HG03097 (cell line): ENCODE results near the gene CYSRT1.
A peak's percentile ranks its signal among the peaks of the same experiment; 100 is the strongest.
"Not testable (repeated sequence)": the region's sequence is repeated elsewhere in the genome, so short reads cannot be mapped to it uniquely, and the experiment has no call there.

Experiments used
- ATAC-seq: cut with Tn5 transposase; IDR thresholded peaks from one replicate; pipeline ENCODE4 v1.9.1; 2021; ENCODE audit not compliant: unreplicated experiment, low FRiP score

CYSRT1 gene

DNA sequence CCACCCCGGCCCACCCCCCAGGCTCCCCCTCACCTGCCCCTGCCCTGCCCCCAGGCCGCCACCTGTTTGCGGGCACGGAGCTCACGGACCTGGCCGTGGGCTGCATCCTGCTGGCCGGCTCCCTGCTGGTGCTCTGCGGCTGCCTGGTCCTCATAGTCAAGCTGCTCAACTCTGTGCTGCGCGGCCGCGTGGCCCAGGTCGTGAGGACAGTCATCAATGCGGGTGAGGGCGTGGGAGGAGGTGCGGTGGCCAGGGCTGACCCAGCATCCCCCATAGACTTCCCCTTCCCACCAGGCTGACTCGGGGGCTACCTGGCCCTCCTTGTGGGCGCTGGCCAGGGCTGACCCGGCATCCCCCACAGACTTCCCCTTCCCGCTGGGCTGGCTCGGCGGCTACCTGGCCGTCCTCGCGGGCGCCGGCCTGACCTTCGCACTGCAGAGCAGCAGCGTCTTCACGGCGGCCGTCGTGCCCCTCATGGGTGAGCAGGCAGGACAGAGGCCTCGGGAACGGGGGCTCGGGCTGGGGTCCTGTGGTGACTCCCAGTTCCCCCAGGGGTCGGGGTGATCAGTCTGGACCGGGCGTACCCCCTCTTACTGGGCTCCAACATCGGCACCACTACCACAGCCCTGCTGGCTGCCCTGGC is 9.2 kb downstream of the CYSRT1 start:
- no peak for ATAC-seq

DNA sequence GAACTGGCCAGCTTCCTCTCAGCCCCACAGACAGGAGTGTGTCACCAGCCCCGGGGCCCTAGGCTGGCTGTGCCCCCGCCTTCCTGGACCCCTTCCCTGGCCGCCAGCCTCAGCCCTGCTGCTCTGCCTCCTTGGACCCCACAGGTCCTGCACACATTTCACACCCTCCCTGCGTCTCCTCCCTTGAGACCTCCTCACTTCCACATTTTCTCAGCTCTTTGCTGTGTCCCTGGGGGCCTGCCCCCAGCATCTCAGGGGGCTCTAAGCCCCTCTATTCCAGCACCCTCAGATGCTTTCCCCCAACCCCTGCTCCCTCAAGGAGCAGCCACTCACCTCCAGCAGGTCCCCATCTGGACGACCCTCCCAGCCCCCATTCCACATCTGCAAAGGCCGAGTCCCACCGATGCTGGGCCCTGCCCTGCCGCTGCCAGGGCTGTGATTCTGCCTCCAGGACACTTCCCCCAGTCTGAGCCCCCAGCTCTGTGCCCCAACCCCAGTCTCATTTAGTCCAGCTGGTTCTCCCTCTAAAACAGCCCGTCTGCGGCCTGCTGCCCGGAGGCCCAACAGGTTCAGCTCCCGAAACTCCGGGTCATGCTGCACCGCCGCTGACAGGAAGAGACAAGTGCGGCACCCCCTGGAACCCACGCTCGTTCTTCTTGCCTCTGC is 9.9 kb downstream of the CYSRT1 start:
- ATAC-seq = no peak

DNA sequence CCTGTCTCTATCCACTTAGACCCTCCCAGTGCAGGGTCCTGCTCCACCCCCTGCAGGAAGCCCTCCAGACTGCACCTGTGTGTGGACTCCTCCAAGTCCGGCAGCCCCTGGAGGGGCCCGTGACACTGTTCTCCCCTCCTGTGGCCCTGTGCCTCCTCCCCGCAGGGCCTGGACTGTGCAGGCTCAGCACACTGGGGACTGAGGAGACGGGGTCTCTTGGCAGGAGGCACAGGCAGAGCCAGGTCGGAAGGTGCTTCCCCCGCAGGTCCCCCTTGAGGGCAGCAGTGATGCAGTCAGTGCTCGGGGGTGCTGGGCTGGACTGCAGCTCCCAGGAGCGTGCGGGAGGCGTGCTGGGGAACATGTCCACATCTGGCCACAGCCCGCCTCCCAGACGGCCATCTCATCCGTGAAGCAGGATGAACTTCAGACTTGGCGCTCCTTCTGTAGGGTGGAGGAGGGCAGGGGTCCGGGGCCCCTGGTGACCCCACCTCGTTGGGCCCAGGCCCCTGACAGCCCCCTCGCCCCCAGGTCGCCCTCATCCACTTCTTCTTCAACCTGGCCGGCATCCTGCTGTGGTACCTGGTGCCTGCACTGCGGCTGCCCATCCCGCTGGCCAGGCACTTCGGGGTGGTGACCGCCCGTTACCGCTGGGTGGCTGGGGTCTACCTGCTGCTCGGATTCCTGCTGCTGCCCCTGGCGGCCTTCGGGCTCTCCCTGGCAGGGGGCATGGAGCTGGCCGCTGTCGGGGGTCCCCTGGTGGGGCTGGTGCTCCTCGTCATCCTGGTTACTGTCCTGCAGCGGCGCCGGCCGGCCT is 10.7 kb downstream of the CYSRT1 start:
- no peak for ATAC-seq

DNA sequence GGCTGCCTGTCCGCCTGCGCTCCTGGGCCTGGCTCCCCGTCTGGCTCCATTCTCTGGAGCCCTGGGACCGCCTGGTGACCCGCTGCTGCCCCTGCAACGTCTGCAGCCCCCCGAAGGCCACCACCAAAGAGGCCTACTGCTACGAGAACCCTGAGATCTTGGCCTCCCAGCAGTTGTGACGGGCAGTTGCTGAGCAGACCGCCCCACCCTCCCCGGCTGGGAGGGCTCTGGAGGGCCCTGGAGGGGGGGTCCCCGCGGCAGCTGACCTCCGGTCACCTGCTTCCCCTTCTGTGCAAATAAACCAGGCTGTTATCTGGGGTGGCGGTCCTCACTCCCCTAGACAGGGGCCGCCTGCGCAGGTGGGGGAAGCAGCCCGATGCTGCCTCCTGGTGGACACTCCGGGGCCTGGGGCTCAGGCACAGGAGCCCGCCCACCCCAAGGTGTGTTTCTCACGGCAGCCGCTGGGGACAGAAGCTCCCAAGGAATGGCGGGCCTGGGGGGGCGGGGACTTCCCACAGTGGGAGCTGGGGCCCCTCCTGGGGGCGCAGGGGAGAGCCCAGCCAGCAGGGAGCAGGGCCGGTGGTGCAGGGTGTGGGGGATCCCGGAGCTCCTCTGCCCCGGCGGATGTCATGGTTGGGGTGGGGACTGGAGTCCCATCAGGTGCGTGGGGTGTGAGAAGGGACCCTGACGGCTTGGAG is 11.4 kb downstream of the CYSRT1 start:
- ATAC-seq = no peak

DNA sequence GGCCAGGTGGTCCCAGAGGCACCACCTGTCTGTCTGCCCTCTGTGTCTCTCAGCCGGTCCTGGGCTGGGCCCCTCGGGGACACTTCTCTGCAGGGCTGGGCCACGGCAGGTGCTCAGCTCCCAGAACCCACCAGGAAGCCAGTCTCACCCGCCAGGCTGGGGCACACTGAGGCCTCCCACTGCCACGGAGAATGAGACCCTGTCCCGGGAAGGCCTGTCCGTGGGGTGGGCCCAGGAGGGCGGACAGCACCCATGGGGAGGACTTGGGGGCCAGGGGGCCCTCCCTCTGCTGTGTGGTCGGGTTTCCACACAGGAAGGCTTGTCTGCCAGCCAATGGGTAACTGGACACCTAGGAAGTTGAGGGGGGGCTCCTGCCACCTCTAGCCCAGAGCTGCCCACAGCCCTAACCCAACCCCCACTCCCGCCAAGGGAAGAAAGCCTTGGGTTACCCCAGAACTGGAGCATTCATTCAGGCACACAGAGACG is 12.0 kb downstream of the CYSRT1 start:
- no peak for ATAC-seq

DNA sequence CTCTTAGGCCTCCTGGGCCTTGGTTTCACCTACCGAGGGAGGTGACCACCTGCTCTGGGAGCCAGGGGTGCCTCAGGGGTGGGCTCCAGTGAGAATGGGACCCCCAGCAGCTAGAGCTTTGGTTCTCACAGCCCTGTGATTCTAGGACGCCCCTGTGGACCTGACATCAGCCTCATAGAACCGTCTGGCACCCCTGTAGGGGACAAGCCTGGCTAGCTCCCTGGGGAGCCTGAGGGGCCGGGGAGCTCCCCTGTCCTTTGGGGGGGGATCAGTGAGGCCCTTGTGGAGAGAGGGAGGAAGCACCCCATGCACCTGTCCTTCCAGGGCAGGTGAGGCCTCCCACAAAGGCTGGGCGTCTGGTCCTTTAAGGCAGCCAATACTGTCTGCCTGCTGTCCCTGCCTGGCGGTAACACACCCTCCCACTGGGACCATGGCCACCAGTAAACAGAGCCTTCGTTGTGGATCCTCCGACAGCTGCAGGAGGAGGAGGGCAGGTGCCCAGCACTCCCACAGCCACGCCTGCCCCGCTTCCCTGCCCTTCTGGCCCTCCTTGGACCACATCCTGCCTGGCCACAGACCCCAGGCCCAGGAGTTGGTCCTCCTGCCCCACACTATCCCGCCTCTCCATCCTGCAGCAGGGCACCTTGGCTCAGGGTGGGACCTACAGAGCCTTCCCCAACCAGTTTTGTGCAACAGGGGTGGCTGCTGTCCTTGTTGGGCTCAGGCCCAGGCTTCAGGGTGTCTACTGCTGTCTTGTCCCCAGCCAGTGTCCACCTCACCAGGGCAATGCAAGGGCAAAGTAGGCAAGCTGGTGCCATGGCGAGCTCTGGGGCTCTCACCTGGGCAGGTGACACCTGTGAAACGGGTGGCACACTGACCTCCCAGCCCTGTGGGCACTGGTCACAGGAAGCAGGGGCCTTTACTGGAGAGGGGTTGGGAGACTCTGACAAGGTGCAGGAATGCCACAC is 13.1 kb downstream of the CYSRT1 start:
- no peak for ATAC-seq

DNA sequence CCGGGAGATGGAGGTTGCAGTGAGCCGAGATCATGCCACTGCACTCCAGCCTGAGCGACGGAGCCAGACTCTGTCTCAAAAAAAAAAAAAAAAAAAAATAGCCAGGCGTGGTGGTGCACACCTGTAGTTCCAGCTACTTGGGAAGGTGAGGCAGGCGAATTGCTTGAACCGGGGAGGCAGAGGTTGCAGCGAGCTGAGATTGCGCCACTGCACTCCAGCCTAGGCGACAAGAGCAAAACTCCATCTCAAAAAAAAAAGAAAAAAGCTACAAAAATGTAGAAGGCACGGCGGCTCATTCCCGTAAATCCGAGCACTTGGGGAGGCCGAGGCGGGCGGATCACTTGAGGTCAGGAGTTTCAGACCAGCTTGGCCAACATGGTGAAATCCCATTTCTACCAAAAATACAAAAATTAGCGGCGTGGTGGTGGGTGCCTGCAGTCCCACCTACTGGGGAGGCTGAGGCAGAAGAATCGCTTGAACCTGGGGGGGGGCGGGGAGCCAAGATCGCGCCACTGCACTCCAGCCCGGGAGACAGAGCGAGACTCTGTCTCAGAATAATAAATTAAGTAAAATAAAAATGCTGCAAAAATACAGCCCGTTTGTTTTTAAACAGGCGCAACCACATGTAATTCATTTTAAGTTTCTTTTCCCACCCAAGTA is 14.7 kb downstream of the CYSRT1 start:
- not testable (repeated sequence) for ATAC-seq

DNA sequence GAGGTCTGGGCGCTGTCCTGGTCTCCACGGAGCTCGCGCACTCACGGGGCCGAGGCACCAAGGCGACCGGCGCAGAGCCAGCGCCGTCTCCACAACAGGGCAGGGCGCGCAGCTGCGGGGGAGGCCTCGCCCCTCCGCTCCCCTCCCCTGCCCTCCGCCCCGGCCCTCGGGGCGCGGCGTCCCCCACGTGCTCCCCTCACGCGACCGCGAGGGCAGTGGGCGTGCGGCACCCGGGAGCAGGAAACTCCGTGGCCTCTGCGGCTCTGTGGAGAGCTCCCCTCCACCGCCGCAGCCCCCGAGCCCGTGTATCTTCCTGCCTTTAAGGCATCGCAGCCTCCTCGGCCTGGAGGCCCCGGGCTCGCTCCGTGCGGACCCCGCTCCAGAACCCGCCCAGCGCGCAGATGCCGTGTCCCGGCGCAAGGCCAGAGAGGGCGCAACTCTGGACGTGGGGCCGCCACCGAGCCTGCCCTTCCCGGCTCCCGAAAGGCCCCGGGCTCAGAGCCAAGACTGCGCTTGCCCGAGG is 15.4 kb downstream of the CYSRT1 start:
- peak; percentile 28 for ATAC-seq

DNA sequence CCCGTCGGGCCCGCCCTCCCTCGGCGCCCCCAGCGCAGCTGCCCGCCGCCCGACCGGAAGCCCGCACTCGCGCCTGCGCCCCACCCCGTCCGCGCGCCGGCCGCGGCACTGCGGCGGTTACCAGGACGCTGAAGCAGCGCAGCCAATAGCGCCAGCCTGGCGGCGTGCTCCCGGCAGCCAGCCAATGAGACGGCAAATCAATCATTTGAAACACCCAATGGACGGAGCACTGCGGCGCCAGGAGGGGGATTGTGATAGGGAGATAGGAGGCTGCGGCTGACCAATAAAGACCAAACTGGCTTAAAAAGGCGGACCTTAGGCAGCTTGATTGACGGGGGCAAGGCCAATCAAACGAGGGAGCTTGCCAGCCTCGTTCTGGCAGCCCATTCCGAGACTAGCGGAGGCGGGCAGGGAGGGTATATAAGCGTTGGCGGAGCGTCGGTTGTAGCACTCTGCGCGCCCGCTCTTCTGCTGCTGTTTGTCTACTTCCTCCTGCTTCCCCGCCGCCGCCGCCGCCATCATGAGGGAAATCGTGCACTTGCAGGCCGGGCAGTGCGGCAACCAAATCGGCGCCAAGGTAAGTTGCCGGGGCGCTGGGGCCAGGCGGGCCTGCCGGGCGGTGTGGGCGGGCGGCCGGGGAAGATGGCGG is 16.0 kb downstream of the CYSRT1 start, which contains the start of gene TUBB4B:
TSS of gene TUBB4B (plus strand) at position 447 of the 649 bp plus-strand sequence. CDS start at position 521, 74 bp downstream.
- ATAC-seq = peak; percentile 71

DNA sequence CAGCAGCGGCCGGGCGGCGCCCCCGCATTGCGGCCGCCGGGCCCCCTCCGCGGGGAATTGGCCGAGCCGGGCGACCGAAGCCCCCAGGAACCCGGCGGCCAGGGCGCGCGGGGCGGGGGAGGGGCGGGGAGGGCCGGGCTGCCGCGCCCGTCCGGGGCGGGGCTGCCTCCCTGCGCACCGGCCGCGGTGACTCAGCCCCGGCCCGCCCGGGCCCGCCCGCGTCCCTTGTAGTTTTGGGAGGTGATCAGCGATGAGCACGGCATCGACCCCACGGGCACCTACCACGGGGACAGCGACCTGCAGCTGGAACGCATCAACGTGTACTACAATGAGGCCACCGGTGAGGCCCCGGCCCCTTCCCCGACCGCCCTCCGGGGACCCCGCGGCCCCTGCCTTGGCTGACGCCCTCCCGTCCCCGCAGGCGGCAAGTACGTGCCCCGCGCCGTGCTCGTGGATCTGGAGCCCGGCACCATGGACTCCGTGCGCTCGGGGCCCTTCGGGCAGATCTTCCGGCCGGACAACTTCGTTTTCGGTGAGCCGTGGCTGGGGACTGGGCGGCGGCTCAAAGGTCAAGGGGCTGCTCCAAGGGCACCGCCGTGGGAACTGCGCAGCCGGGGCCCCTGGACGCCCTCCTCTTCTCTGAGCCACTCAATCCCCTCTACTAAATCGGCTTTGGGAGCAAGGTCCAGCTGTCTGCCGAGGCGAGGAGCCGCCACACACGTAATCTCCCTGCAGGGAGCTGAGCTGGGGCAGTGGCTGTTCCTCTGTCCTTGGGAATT is 16.7 kb downstream of the CYSRT1 start:
- peak; percentile 4 for ATAC-seq

DNA sequence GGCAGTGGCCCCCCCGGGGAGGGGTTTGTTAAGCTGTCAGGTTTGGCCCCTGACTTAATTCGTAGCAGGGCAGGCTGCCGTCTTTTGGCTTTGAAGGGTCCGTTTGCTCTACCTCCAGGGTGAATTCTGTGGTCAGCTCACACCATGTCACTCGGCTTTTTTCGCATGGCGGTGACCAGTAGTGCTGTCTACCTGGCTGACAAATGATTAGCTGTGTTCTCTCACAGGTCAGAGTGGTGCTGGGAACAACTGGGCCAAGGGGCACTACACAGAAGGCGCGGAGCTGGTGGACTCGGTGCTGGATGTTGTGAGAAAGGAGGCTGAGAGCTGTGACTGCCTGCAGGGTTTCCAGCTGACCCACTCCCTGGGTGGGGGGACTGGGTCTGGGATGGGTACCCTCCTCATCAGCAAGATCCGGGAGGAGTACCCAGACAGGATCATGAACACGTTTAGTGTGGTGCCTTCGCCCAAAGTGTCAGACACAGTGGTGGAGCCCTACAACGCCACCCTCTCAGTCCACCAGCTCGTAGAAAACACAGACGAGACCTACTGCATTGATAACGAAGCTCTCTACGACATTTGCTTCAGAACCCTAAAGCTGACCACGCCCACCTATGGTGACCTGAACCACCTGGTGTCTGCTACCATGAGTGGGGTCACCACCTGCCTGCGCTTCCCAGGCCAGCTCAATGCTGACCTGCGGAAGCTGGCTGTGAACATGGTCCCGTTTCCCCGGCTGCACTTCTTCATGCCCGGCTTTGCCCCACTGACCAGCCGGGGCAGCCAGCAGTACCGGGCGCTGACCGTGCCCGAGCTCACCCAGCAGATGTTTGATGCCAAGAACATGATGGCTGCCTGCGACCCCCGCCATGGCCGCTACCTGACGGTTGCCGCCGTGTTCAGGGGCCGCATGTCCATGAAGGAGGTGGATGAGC is 17.6 kb downstream of the CYSRT1 start:
- no peak for ATAC-seq

DNA sequence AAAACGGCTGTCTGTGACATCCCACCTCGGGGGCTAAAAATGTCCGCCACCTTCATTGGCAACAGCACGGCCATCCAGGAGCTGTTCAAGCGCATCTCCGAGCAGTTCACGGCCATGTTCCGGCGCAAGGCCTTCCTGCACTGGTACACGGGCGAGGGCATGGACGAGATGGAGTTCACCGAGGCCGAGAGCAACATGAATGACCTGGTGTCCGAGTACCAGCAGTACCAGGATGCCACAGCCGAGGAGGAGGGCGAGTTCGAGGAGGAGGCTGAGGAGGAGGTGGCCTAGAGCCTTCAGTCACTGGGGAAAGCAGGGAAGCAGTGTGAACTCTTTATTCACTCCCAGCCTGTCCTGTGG is 18.3 kb downstream of the CYSRT1 start:
- ATAC-seq = not testable (repeated sequence)

DNA sequence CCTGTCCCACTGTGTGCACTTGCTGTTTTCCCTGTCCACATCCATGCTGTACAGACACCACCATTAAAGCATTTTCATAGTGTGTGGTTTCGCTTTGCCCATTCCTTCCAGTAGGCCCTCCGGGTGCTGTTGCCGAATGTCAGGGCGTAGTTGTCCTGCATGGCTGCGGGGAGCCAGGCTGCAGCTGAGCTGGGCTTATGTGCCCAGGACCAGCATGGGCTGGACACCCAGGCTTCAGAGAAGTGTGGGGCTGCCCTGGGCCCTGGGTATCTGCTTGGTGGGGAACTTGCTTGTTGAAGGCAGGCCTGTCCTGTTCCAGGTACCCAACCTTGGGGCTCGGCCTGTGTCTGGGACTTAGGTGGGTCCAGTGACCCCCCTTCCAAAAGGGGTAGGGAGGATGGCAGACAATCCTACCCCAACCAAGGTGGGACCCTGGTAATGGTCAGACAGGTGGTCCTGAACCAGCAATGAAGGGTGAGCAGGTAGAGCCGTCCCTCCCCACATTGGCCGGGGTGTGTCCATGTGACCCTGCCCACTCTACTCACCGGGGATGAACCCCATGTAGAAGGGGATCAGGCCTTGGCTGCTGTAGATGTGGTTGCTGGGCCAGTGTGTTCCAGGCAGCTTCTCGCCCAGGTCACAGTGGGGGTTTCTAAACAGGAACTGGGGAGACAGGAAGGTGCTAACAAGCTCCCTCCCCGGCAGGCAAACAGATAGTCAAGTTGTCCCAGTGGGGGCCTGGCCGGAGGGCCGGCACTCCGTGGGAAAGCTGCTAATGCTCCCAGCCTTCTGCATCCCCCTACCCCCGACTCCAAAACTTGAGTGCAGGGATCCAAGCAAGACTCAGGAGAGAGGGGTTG is 18.9 kb downstream of the CYSRT1 start:
- ATAC-seq = no peak

DNA sequence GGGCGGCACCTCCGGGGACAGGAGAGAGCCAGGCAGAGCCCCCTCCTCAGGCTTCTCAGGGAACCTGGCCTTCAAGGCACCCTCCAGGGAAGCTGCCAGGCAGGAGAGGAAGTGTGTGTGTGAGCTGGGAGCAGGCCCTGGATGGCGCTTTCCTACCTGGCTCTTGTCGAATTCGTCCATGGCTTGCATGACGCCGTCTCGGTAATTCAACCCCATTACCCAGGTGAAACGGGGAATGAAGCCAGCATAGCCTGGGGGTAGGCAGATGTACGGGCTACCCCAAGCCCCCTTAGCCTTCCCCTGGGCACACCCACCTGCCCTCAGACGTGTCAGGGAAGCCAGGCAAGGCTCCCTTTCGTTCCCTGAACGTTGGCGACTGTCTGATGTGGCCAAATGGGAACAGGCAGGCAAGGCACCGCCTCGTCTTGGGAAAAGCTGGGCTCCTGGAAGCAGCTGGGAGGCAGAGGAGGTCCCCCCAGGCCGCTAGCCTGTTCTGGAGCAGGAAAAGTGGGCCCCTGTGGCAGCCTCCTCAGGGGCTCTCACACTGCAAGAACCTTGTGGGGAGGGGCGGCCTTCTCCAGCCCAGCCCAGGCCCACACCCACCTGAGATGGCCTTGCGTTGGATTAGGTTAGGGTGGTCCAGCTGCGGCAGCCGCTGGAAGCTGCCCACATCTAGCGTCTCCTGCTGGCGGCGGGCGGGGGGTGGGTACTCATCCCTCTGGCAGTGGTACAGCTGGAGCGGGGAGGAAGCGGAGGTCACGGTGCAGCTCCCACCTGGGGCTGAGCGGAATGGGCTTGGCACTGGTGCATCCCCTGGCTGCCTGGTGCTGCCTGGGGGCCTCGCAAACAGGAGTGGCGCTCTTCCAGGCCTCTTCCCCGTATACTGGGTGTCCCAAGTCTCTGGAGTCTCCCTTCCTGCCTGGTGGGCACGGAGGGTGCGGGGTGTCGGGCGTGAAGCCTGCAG is 19.8 kb downstream of the CYSRT1 start:
- ATAC-seq = no peak
